Upper lobe of left lung (tissue), 6 donors: ENCODE results near the gene IRAK1BP1. TPM values are rescaled to one million over a fixed set of nuclear protein-coding genes. Genes with fewer than 3 reads are reported as not detected.

Experiments
- ATAC-seq, 2 donors: fragments of 200-7000 bp; cut with Tn5 transposase; one replicate each; pipeline ENCODE4 v1.9.1; 2022; ENCODE audit warnings: mild to moderate bottlenecking in 2 of 2, moderate library complexity in 2 of 2; ENCODE audit not compliant: low FRiP score in 2 of 2
- DNase-seq, 2 donors: peaks; one replicate each; pipeline ENCODE4 v3.0.0-alpha.2; 2019 to 2020
- H3K27ac ChIP-seq, 4 donors: fragments of 200-600 bp; sonication (generic); one replicate each; pipeline ENCODE4 v1.5.1; 2016 to 2019
- H3K27me3 ChIP-seq, 4 donors: fragments of 200-600 bp; sonication (generic); one replicate each; pipeline ENCODE4 v1.5.1; 2017 to 2019
- H3K36me3 ChIP-seq, 4 donors: fragments of 200-600 bp; sonication (generic); one replicate each; pipeline ENCODE4 v1.5.1; 2016 to 2019
- H3K4me1 ChIP-seq, 4 donors: fragments of 200-600 bp; sonication (generic); one replicate each; pipeline ENCODE4 v1.5.1; 2018 to 2019
- H3K4me3 ChIP-seq, 4 donors: fragments of 200-600 bp; sonication (generic); one replicate each; pipeline ENCODE4 v1.5.1; 2017 to 2019; ENCODE audit warnings: mild to moderate bottlenecking in 2 of 4, moderate library complexity in 1 of 4
- H3K9me3 ChIP-seq, 4 donors: fragments of 200-600 bp; sonication (generic); one replicate each; pipeline ENCODE4 v1.5.1; 2018 to 2019
- EP300 ChIP-seq, 4 donors: sonication (generic); formaldehyde crosslinking; IDR thresholded peaks; one replicate each; pipeline ENCODE4 v1.5.1; 2017; ENCODE audit warnings: antibody characterized with exemption in 4 of 4, control low read depth in 2 of 4
- POLR2A ChIP-seq, 4 donors: fragments of 450-650 bp; IDR thresholded peaks; one replicate each; pipeline ENCODE4 v1.5.1; 2016 to 2017; ENCODE audit warnings: antibody characterized with exemption in 4 of 4, mild to moderate bottlenecking in 2 of 4
- POLR2AphosphoS5 ChIP-seq, 2 donors: sonication (generic); formaldehyde crosslinking; IDR thresholded peaks; one replicate each; pipeline ENCODE4 v1.5.1; 2017; ENCODE audit warnings: antibody characterized with exemption in 2 of 2
- WGBS, 2 donors: methylation state at CpG; one replicate each; pipeline ENCODE4 v1.1.5; 2017 to 2018; 5-methylcytosine and 5-hydroxymethylcytosine counted together
- total RNA-seq, 6 donors: library from RNA; depleted of rRNA in 4 of 6; stranded (reverse); fragments of >200 nt in 4 of 6; gene quantifications; one replicate each; pipeline versions ENCODE4 v1.1.0 to v1.2.1, GENCODE V29; 2016 to 2021
- TF ChIP-seq, protein P1 (sequence below), 6 experiments: fragments of 450-650 bp in 4 of 6; fragments of 200-600 bp in 2 of 6; sonication (generic) in 2 of 6; IDR thresholded peaks; one replicate each; pipeline ENCODE4 v1.5.1; 2016 to 2019; ENCODE audit warnings: antibody characterized with exemption in 6 of 6
- donor health status: DM: no; HTN: no; CAD: no; lungs with moderate emphysema.
- donor health status: DM: no; HTN: yes; CAD: no; lungs with severe emphysema.

The IRAK1BP1 gene
- total RNA-seq, 6 donors from 2014 or later = 2.2 to 9.6 (median 5.2) TPM

DNA sequence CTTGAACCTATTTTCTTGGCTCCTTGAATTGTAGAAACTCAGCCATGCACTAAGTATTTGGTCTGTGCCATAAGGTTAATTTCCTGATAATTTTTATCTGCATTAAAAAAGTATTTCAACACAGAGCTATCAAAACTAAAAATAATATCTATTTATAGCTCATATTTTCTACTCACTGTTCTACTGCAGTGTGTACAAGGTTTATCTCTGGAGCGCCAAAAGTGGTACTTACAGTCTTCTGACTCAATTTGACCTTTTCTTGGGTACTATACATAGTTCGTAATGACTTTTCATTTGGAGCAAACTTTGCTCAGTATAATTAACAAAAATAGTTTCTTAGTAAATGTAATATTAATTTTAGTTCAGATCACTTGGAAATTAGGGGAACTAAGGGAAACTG lies 69.2 kb downstream of the IRAK1BP1 start:
- DNase-seq (no peak), ATAC-seq (no peak)
- 87 to 98% methylated on average over 2 of the region's 2 CpGs for WGBS, 2 donors

DNA sequence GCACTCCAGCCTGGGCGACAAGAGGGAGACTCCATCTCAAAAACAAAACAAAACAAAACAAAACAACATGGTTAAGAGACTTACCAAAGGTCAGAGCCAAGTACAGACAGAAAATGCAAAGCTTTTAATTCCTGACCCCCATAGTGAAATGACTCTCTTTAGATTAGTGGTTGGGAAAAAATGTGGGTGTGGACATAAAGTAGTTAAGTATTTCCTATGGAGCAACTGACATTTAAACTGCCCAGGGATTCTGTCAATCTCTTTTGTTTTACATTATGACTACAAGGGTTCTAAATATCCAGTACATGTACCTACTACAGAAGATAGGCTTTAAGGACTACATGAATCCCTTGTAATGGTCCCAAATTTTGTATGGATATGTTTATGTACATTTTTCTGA lies 75.1 kb downstream of the IRAK1BP1 start:
- H3K27me3 ChIP-seq = no peaks in the 10 kb centered on the region
- peaks cover 19 to 81% (median 37%) of the 10 kb centered on the region in 4 donors for H3K36me3 ChIP-seq
- WGBS, 2 donors = 100% methylated on average over 1 of the region's 1 CpG
- H3K4me1 ChIP-seq = no peaks in the 10 kb centered on the region
- no peak for DNase-seq
- H3K27ac ChIP-seq = no peak overlapping the region
- no peak overlapping the region for H3K4me3 ChIP-seq
- no peak for ATAC-seq
- no peak for TF ChIP-seq EP300 (IDR thresholded peaks at IDR 0.05)
- no peak for TF ChIP-seq POLR2A (IDR thresholded peaks at IDR 0.05)
- no peak for TF ChIP-seq POLR2AphosphoS5 (IDR thresholded peaks at IDR 0.05)
- TF ChIP-seq, protein P1, sequence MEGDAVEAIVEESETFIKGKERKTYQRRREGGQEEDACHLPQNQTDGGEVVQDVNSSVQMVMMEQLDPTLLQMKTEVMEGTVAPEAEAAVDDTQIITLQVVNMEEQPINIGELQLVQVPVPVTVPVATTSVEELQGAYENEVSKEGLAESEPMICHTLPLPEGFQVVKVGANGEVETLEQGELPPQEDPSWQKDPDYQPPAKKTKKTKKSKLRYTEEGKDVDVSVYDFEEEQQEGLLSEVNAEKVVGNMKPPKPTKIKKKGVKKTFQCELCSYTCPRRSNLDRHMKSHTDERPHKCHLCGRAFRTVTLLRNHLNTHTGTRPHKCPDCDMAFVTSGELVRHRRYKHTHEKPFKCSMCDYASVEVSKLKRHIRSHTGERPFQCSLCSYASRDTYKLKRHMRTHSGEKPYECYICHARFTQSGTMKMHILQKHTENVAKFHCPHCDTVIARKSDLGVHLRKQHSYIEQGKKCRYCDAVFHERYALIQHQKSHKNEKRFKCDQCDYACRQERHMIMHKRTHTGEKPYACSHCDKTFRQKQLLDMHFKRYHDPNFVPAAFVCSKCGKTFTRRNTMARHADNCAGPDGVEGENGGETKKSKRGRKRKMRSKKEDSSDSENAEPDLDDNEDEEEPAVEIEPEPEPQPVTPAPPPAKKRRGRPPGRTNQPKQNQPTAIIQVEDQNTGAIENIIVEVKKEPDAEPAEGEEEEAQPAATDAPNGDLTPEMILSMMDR (IDR thresholded peaks at IDR 0.05) = no peak
- H3K9me3 ChIP-seq = no peaks in the 10 kb centered on the region

More for the DNA sequence above, 69.2 kb downstream of the IRAK1BP1 start:
- Histone ChIP-seq H3K36me3 (peaks cover 0 to 25% (median 6%) of the 10 kb centered on the region in 4 donors), H3K4me1 (no peaks in the 10 kb centered on the region), H3K9me3 (no peaks in the 10 kb centered on the region), H3K4me3 (no peak overlapping the region), H3K27me3 (no peaks in the 10 kb centered on the region), H3K27ac (no peak overlapping the region)
- TF ChIP-seq, protein P1 (IDR thresholded peaks at IDR 0.05) = no peak
- TF ChIP-seq POLR2AphosphoS5 (IDR thresholded peaks at IDR 0.05) (no peak), EP300 (IDR thresholded peaks at IDR 0.05) (no peak)

DNA sequence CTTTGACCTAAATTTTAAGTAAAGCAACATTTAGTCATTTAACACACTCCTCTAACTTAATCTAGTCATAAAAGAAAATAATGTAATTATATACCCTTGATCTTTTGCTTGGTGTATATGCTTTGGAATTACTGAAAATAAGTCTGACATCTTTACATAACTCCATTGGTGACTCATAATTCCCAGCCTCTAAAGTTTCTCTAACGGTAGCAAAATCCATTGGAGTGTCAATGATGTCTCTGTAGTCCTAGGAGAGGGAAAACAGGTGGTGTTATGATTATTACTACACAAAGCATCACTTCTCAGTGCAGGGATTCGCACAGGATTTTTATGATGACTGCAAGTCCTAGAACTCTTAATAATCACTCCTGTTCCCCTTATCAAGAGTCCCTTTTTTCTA lies 80.2 kb downstream of the IRAK1BP1 start:
- Histone ChIP-seq H3K4me3 (no peak overlapping the region), H3K27ac (no peak overlapping the region), H3K27me3 (no peaks in the 10 kb centered on the region), H3K4me1 (no peaks in the 10 kb centered on the region), H3K36me3 (peaks cover 26 to 96% (median 54%) of the 10 kb centered on the region in 4 donors), H3K9me3 (peaks cover 4 to 15% (median 9%) of the 10 kb centered on the region in 4 donors)
- ATAC-seq (no peak), DNase-seq (no peak)
- TF ChIP-seq POLR2A (IDR thresholded peaks at IDR 0.05) = no peak
- TF ChIP-seq, protein P1 (IDR thresholded peaks at IDR 0.05) = no peak
- TF ChIP-seq POLR2AphosphoS5 (IDR thresholded peaks at IDR 0.05) = no peak
- TF ChIP-seq EP300 (IDR thresholded peaks at IDR 0.05) = no peak
- 92 to 96% methylated on average over 2 of the region's 2 CpGs for WGBS, 2 donors

DNA sequence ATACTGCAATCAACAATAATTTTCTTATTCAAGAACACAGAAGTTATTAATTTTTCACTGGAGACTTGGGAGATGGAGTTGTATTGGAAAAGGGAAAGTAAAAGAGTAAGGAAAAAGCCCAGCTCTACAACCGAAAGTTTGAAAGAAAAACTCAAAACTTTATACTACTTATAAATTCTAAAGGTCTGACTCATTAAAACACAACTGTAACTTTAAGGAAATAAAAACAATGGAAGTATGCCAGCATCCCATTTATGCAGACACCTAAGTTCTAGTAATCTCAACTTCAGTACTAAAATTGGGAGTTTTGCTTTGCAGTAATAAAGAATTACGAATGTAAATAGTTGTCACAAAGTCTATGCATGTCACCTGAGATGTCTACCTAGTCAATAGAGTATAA lies 80.6 kb downstream of the IRAK1BP1 start:
- DNase-seq (no peak), ATAC-seq (no peak)
- H3K36me3 ChIP-seq = peaks cover 29 to 97% (median 55%) of the 10 kb centered on the region in 4 donors
- TF ChIP-seq POLR2AphosphoS5 (IDR thresholded peaks at IDR 0.05) (no peak), EP300 (IDR thresholded peaks at IDR 0.05) (no peak), POLR2A (IDR thresholded peaks at IDR 0.05) (no peak)
- TF ChIP-seq, protein P1 (IDR thresholded peaks at IDR 0.05) = no peak
- no peak overlapping the region for H3K27ac ChIP-seq
- H3K4me1 ChIP-seq = no peaks in the 10 kb centered on the region
- H3K4me3 ChIP-seq = no peak overlapping the region
- no peaks in the 10 kb centered on the region for H3K27me3 ChIP-seq
- H3K9me3 ChIP-seq = peaks cover 4 to 15% (median 9%) of the 10 kb centered on the region in 4 donors
- 88% methylated on average over 2 of the region's 2 CpGs for WGBS, 2 donors

DNA sequence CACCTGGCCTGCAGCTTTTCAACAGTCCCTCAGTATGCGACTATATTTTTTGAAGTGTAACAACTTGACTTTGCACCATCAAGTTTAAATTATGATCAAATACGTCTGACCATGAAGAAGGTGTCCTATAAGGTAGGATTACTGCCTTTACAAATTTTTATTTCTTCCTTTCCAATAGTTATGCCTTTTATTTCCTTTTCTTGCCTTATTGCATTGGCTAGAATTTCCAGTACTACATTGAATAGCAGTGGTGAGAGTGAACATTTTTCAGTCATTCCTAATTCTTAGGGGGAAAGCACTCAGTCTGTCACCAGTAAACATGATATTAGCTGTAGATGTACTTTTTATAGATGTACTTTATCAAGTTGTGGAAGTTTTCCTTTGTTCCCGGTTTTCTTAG lies 81.4 kb downstream of the IRAK1BP1 start:
- 99 to 100% methylated on average over 3 of the region's 3 CpGs for WGBS, 2 donors
- Histone ChIP-seq H3K36me3 (peaks cover 36 to 97% (median 60%) of the 10 kb centered on the region in 4 donors), H3K9me3 (peaks cover 4 to 15% (median 9%) of the 10 kb centered on the region in 4 donors), H3K4me1 (no peaks in the 10 kb centered on the region), H3K27me3 (no peaks in the 10 kb centered on the region), H3K4me3 (no peak overlapping the region), H3K27ac (no peak overlapping the region)
- DNase-seq (no peak), ATAC-seq (no peak)
- TF ChIP-seq EP300 (IDR thresholded peaks at IDR 0.05) = no peak
- TF ChIP-seq POLR2A (IDR thresholded peaks at IDR 0.05) = no peak
- no peak for TF ChIP-seq POLR2AphosphoS5 (IDR thresholded peaks at IDR 0.05)
- TF ChIP-seq, protein P1 (IDR thresholded peaks at IDR 0.05) = no peak
